ENCODE measurements around the gene RGS13. TPM values are rescaled to one million over a fixed set of nuclear protein-coding genes. Genes with fewer than 3 reads are reported as not detected.

RGS13 gene
- total RNA-seq, 1 donor from 2014 or later: not detected

DNA sequence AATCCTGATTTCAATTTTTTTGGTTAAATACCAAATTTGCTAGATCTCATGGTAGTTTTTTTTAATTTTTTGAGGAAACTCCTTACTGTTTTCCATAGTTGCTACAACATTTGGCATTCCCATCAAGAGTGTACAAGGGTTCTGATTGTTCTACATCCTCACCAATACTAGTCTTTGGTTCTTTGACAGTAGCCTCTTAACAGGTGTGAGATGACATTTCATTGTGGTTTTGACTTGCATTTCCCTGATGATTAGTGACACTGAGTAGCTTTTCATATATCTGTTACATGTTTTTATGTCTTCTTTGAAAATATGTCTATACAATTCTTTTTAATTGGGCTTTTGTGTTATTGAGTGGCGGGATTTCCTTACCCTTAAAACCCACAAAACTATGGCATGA, 20.9 kb upstream of the RGS13 start:
- ATAC-seq: no peak
- intact Hi-C loops (cut with micrococcal nuclease): no loop called here
- no peak for DNase-seq

DNA sequence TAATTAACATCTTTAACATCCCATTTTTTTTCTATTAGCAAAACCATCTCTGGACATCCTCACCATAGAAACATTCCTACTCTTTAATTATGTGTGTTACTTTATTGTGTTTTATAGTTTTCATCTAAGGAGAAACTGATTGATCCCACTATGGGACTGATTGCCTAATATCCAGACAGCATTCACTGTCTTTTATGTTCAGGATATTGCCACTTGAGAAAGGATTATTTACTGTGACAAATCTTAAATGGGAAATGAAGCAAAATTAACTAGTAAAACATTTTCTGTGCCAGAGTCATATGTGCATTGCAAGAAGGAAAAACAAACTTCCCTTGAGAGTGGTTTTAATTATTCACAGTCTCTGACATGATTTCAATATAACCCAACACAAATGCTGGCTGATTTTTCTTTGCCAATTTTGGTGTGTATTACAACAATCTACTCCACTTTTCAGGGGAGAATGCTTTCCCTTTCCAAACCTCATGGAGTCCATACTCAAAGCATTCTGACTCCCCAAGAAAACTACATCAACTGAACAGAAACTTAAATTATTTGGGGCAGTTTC, 15.8 kb upstream of the RGS13 start:
- ATAC-seq (no peak), DNase-seq (no peak)
- intact Hi-C loops (cut with micrococcal nuclease): no loop called here

DNA sequence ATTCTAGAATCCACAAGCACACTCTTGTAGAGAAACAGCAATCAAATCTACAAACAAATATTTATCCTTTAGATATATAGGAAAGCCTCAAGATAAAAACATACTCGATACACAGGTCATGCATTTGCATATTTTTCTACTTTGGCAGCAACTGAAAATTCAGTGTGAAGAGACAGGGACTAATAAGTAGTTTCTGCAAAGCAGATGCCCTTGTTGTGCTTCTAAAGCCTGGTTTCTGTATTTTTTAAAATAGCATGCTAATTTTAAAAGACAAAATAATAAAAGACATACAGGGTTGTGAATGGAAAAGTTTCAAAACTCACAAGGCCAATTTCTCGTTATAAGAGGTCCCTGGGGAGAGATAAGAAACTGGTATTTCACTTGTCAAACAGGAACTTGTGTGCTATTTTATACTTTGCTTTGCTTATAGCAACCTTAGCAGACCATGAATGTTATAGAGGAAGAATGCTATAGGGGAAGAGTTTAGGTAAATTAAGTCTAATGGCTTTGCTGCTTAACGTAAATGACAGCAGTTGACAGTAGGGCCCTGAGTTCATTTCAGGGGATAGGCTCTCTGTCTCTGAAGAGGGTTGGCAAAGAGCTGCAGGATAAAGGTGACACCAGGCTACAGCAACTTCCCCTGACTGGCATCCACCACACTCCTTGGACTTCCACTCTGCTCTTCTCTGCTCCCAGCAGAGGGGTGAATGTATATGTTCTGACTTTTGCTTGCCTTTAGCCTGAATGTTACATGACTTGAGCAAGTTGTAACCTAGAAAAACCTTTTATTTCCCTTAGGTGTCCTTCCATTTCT, 9.4 kb upstream of the RGS13 start:
- no peak for DNase-seq
- peak; percentile 86 for ATAC-seq
- intact Hi-C loops (cut with micrococcal nuclease): no loop called here

DNA sequence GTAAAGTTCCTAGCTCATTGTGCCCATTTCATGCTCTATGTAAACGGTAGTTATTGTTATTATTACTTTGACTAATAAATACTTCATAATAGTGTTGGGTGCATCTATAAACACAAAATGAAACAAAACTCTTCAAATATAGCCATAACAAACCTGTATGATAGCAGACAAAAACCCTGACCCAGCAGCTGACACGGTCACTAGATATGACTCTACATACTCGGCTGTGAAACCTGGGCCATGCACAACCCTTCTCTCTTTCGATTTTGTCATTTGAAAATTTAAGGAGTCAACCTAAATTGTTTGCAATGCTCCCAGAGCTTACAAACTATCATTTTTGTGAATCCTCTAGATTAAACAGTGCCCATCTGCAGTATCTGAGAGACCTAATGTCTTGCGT, 8.0 kb upstream of the RGS13 start:
- ATAC-seq (no peak), DNase-seq (no peak)
- intact Hi-C loops (cut with micrococcal nuclease): no loop called here

DNA sequence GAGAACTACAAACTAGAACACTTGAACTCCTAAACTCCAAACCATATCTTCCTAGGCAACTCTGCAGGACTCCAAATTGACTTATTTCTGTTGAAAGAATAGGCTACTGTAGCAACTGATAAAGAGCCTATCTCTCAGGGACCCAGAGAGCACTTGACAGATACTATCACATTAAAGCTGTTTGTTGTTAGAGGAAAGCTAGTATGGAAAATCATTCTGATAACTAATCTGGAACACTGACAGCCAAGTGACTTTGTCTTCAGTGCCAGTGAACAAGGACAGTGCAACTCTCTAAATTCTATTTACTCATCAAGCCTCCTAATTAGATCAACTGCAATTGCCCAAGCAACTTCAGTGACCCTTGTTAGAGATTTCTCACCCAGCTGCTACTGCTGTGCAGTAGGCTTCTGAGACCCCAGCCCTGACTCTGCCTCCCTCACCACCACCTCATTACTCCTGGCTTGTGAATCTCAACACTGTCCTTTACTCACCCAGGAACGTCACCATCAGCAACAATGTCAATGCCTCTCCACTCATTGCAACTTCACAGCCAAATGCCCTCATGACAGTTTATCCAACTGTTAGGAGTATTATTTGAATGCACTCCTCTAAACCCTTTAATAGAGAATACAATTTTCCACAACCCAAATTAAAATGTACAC, 7.4 kb upstream of the RGS13 start:
- no peak for DNase-seq
- ATAC-seq: peak; percentile 72
- intact Hi-C loops (cut with micrococcal nuclease): no loop called here

DNA sequence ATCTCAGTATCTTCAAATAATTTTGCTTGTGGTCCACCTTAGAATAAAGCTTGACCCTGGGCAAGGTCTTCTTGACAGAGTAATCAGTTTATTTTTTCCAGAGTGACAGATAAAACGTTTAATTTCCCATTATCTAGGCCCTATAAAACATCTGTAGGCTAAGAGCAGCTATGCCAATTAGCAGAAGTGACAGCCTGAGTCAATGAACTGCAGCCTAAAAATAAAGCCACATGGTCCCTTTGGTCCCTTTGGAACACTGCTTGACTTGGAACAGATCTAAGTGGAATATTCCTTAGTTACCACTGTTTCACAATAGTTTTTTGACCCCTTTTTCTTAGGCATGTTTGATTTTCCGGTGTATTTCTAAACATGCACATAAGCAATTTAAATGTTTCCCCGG, 6.3 kb upstream of the RGS13 start:
- ATAC-seq (peak; percentile 84), DNase-seq (no peak)
- intact Hi-C loops (cut with micrococcal nuclease): no loop called here

DNA sequence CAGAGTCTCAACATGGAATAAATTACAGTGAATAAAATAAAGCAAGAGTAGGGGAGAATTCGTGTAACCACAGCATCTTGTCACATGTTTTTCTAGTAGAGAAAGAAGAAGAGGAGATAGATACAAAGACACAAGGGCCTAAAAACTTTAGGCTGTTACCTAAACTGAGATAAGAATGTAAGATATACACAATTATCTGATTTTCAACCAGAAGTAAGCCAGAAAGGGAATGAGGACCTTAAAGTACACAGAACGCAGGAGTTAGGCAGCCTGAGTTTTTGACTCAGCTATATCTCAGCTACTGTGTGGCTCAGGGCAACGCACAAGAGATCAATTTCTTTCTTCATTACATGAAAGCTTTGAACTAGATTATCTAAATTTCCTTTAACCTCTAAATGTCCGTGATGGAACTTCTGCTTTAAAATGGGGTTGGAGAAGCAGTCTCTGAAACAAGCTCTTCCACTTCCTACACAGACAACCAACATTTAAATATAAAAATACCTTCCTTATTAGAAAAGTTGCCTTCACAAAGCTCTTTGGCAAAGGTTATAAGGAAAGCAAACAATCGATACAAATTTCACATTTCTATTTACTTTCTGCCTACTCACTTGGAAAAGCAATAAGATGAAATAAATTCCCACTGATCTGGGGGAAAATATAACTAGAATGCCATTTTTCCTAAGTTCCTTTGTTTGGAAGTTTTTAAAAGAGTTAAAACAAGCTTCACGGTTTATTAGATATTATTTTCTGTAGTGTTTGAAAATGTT, 5.2 kb upstream of the RGS13 start:
- intact Hi-C loops (cut with micrococcal nuclease): no loop called here
- no peak for DNase-seq
- no peak for ATAC-seq

DNA sequence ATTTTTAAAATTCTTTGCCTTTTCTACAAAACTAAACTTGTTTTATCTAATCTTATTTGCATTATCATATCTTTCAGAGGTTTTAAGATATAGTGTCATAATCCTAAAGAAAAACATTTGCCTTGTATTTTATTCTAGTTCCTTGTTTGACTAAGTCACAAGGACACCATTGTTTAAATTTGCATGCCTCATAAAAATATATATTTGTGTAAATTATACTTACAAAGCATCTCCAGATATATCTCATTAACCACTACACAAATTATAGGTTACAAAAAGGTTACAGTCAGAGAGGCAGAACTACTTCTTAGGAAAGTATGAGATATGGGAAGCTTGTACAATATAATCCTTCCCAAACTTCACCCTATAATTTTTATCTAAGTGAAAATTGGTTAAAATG, 4.2 kb upstream of the RGS13 start:
- no peak for DNase-seq
- ATAC-seq: no peak
- intact Hi-C loops (cut with micrococcal nuclease): no loop called here

DNA sequence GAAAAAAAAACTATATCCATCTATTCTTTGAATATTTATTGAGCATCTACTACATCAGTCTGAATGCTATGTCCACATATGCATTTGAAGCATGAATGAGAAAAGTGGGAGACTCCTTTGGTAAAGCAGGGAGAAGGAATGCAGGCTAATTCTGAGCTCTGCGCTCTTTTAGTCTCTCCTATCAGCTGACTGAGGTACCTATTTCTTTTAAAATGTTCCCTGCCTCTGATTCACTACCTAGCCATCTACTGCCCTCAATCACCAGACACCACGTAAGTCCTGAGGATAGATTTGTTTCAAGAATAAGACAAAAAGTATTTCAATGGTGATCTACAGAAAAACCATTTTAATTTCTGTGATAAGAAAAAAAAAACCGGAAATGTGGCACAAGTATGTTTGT, 3.8 kb upstream of the RGS13 start:
- DNase-seq: no peak
- intact Hi-C loops (cut with micrococcal nuclease): no loop called here
- ATAC-seq: no peak

DNA sequence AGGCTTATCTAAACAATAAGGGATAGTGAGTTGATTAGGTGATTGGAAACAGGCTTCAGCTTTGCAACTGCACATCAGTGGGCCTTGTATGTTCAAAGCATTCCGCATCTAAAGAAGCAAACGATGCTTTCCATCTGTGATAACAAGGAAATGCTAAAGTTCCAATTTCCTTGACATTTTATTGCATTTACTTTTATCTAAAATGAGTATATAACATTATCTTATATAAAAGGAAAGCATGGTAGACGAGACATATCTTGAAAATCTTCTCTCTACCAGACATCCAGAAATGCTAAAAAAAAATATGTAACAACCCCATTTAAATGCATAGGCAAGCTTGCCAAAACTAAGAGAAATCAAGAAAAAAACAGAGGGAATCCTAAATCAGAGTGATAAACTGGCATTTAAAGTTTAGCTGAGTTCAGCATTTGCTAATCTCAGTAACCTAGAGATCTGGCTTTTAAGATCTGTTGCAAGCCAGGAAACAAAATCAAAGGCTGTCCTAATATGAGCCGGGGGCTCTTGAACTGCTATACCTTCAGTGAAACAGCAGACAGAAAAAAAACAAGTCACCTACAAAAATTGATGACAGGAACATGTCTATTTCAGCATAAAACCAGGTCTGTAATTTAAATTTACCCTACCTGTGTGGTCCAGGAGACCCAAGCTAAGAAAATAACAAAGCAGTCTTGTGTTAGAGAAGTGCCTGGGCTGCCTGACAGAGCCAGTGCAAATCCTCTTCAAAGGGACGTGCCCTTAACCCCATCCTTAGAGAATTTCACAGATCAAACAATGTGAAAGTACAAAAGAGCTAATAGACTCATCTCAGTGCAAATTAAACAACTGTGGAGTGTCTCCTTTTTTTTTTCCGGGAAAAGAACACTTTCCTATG, 3.1 kb upstream of the RGS13 start:
- no peak for DNase-seq
- no peak for ATAC-seq
- intact Hi-C loops (cut with micrococcal nuclease): no loop called here

DNA sequence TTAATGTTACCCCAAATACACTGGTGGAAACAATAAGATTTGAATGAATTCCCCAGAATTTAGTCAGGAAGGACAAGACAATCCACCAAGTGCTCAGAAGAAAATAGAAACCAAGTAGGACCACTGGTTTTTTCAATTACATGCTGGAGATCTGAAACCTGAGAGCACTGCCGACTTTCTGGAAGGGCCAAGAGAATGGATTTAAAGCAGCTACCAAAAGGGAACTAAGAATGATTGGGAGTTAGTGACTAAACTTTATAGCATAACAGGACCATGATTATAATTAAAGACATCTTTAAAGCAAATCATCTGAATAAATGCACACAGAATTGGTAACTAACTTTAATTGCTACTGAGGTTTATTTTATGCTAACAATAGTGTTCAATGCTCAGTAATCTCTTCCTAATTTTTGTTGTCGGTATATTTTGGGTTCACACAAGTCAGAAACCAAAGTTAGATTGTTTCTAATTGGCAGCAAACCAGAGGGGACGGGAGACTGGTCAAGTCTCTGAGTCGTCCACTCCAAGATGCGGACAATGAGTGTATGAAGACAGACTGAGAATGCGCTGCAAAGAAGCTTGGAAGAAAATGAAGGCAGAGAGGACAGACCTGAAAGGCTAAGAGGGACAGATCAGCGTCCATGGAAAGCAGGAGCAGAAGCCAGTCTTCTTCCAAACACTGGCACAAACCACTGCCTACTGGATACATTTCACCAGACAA, 2.3 kb upstream of the RGS13 start:
- DNase-seq (no peak), ATAC-seq (no peak)
- intact Hi-C loops (cut with micrococcal nuclease): no loop called here

DNA sequence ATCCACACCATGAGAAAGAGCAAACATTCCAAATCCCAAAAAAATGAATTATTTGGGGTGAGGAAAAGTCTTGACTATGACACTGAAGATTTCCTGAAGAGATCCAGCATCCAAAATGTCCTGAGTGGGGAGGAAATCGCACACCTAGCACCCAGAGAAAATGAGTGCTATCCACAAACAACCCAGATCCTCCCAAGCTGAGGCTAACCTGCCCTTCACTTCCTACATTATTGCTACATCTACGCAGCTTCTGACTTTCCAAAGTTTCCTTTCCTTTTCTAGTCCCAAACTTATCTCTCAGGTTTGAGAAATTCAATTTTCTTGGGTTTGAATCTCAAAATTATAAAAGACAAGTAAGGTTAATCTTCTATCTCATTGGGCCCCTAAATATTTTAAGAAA, 906 bp upstream of the RGS13 start:
- intact Hi-C loops (cut with micrococcal nuclease): no loop called here
- no peak for DNase-seq

DNA sequence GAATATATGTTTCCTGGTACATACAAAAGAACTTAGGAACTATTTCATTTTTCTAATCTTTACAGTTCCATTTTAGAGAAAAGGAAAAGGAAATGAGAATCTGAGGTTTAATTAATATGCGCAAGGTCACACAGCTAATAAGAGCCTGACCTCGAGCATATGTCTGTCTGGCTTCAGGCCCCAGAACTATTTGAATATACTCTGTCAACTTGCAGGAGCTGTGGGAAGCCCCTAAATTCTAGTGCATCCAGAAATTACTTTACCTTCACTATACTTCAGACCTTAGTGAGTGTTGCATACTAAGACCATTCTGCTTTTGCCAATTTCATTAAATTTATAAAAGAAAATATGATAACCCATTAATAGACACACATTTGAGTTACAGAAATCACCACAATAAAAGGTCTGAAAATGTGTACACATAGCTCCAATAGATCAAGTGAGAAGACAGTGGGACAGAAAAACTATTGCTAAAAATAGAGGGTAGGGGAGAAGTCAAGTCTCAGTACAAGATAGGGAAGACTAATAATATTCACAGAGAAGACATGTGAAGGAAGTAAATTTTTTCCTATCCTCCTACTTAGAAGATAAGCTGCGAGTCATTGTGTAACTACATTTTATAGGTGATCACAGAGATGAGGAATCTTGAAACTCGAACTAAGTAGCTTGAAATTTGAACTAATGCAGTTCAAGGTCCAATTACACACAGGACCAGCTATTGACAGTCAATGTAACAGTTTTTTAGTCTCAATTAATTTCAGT, 3.8 kb downstream of the RGS13 start:
- ATAC-seq (no peak), DNase-seq (no peak)
- intact Hi-C loops (cut with micrococcal nuclease): no loop called here

More for the DNA sequence above, 906 bp upstream of the RGS13 start:
- no peak for ATAC-seq

DNA sequence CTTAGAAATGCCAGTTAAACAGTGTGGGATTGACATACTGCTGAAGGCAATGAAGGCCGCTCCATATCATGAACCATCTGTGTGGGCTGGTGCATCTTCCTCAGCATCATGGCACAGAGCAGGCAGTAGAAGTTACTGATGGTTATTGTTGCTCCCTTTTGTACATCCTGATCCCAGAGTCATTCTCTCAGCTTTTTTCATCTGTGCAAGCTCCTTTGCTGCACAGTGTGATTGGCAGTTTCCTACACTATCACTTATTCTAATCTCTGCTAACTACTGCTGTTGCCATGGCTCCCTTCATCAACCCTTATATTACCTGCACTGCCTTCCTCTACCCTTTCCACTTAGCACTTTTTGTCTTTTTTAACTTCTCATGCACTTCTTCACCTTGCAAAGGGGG, 16.2 kb downstream of the RGS13 start:
- ATAC-seq (no peak), DNase-seq (no peak)
- intact Hi-C loops (cut with micrococcal nuclease): no loop called here

DNA sequence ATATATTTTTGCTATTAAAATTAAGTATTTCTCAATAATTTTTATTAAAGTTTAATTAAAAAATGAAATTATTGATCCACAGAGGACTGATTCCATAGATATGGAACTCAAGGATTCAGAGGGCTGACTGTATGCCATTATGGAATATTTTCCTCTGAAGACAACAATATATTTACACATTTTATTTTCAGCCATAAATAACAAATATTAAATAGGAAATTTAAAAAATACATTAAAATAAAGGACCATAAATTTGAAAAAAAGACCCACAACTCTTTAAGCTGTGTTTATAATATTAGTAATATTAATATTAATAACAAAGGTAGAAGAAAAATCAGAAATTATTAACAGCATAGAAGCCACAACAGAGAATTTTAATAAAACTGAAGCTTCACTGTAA, 18.2 kb downstream of the RGS13 start:
- ATAC-seq: no peak
- DNase-seq: no peak
- intact Hi-C loops (cut with micrococcal nuclease): no loop called here

DNA sequence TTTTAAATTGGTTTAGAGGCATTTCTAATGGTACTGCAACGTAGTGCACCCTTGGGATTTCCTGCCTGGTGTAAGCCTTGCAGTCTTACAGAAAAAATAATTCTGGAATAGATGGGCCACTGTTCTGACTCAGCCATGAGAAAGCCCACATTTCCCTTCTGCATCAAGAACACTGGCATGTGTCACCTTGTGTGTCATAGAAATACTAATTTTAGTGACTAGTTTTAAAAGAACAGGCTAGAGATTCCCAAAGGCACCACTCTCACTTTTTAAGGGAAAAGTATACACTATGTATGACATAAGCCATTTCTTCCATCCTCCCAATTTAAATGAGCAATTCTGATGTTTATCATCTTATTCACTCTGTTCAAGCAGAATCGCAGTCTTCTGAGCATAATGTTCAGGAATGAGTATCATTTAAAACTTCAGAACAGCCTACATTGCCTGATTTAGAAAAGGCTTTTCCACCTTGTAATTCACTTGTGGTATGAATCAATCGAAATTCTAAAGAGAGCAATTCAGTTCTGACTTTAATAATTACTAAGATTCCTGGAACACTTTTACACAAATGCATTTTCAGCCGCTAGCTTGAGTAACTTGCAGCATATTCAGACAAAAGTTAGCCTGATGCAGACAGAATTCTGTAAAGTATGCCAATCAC, 18.8 kb downstream of the RGS13 start:
- DNase-seq: no peak
- intact Hi-C loops (cut with micrococcal nuclease): no loop called here
- no peak for ATAC-seq

DNA sequence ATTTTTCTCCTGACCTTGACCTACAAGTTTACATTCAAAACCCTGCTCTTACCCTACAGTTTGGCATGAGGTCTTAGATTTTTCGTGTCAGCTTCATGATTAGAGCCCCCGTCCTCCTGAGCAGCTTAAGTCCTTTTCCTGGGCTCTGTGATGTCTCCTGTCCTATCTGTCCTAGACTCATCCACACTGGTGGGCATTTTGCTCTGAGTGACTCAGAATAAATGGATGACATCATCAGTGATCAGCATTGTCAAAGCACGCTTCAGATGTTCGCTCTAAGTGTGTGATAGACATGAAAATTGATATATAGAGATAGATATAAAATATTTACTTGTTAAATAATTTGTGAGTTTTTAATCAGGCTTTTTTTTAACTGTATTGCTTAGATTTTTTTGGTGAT, 21.8 kb downstream of the RGS13 start:
- ATAC-seq (no peak), DNase-seq (no peak)
- intact Hi-C loops (cut with micrococcal nuclease): no loop called here
